WTC11 (cell line): ENCODE data around the gene CREBBP. TPM values are rescaled to one million over a fixed set of nuclear protein-coding genes. Genes with fewer than 3 reads are reported as not detected.

Source experiments
- ATAC-seq: fragments of 200-7000 bp; cut with Tn5 transposase; 2 replicates; pipeline ENCODE4 v1.10.0; 2021; ENCODE audit warnings: mild to moderate bottlenecking, moderate library complexity
- CTCF ChIA-PET: fragments of 300-600 bp; sonication (Branson Sonifier 250); formaldehyde crosslinking; loops from one replicate; lab custom pipeline; 2021; ENCODE audit warnings: antibody characterized with exemption; lab: Charles Lee
- POLR2A ChIA-PET: fragments of 350-600 bp; sonication (Branson Sonifier 250); formaldehyde crosslinking; loops from one replicate; lab custom pipeline; 2021; ENCODE audit warnings: antibody characterized with exemption; lab: Charles Lee
- DNase-seq: peaks from one replicate; pipeline ENCODE4 v3.0.0; 2021; ENCODE audit warnings: low spot score
- H3K27ac Mint-ChIP-seq: 2 replicates; pipeline ENCODE4 v1.8.0; 2021; ENCODE audit warnings: mixed read lengths
- H3K27me3 Mint-ChIP-seq: 2 replicates; pipeline ENCODE4 v1.8.0; 2021; ENCODE audit warnings: low read depth, mild to moderate bottlenecking, moderate library complexity, mixed read lengths
- H3K36me3 Mint-ChIP-seq: 2 replicates; pipeline ENCODE4 v1.8.0; 2021; ENCODE audit warnings: mixed read lengths
- H3K4me1 Mint-ChIP-seq: 2 replicates; pipeline ENCODE4 v1.8.0; 2022; ENCODE audit warnings: mixed read lengths
- H3K4me3 Mint-ChIP-seq: 2 replicates; pipeline ENCODE4 v1.8.0; 2021; ENCODE audit warnings: mild to moderate bottlenecking, moderate library complexity, mixed read lengths
- H3K9me3 Mint-ChIP-seq: 2 replicates; pipeline ENCODE4 v1.8.0; 2021; ENCODE audit warnings: mixed read lengths
- ATF1 ChIP-seq: sonication (generic); formaldehyde crosslinking; IDR thresholded peaks from 2 replicates; pipeline ENCODE4 v1.8.1; 2023; ENCODE audit warnings: mild to moderate bottlenecking, moderate library complexity, missing genetic modification reagents
- CTCF ChIP-seq: fragments of 200-600 bp; IDR thresholded peaks from 2 replicates; pipeline ENCODE4 v1.8.0; 2022; ENCODE audit warnings: antibody characterized with exemption
- ELF4 ChIP-seq: sonication (generic); formaldehyde crosslinking; IDR thresholded peaks from 2 replicates; pipeline ENCODE4 v1.8.1; 2022; ENCODE audit warnings: low read depth, mild to moderate bottlenecking, moderate library complexity, missing genetic modification reagents
- EMX1 ChIP-seq: fragments of 250-450 bp; sonication (Bioruptor Pico); IDR thresholded peaks from 2 replicates; pipeline ENCODE4 v1.8.0; 2021; ENCODE audit warnings: mild to moderate bottlenecking
- ESRRA ChIP-seq: sonication (generic); formaldehyde crosslinking; IDR thresholded peaks from 2 replicates; pipeline ENCODE4 v1.8.1; 2022; ENCODE audit warnings: mild to moderate bottlenecking, missing genetic modification reagents, borderline replicate concordance
- ETV6 ChIP-seq: sonication (generic); formaldehyde crosslinking; IDR thresholded peaks from 2 replicates; pipeline ENCODE4 v1.8.1; 2022; ENCODE audit warnings: mild to moderate bottlenecking, missing genetic modification reagents
- FOXP1 ChIP-seq: sonication (generic); formaldehyde crosslinking; IDR thresholded peaks from 2 replicates; pipeline ENCODE4 v1.8.0; 2022; ENCODE audit warnings: missing genetic modification reagents, mild to moderate bottlenecking, moderate library complexity, borderline replicate concordance
- GABPB1 ChIP-seq: sonication (generic); formaldehyde crosslinking; IDR thresholded peaks from 2 replicates; pipeline ENCODE4 v1.8.1; 2023; ENCODE audit warnings: mild to moderate bottlenecking, missing genetic modification reagents
- HMGXB4 ChIP-seq: sonication (generic); formaldehyde crosslinking; IDR thresholded peaks from 2 replicates; pipeline ENCODE4 v1.8.1; 2023; ENCODE audit warnings: mild to moderate bottlenecking, moderate library complexity, missing genetic modification reagents
- JUN ChIP-seq: sonication (generic); formaldehyde crosslinking; IDR thresholded peaks from 2 replicates; pipeline ENCODE4 v1.8.0; 2023; ENCODE audit warnings: mild to moderate bottlenecking, missing genetic modification reagents
- KAT7 ChIP-seq: sonication (generic); formaldehyde crosslinking; IDR thresholded peaks from 2 replicates; pipeline ENCODE4 v1.8.1; 2023; ENCODE audit warnings: missing genetic modification reagents, mild to moderate bottlenecking, borderline replicate concordance
- MYBL2 ChIP-seq: sonication (generic); formaldehyde crosslinking; IDR thresholded peaks from 2 replicates; pipeline ENCODE4 v1.8.1; 2023; ENCODE audit warnings: mild to moderate bottlenecking, moderate library complexity, missing genetic modification reagents
- NFE2L1 ChIP-seq: sonication (generic); formaldehyde crosslinking; IDR thresholded peaks from 2 replicates; pipeline ENCODE4 v1.8.1; 2023; ENCODE audit warnings: missing genetic modification reagents
- NFYB ChIP-seq: sonication (generic); formaldehyde crosslinking; conservative IDR thresholded peaks from 2 replicates; pipeline ENCODE4 v1.8.0; 2022; ENCODE audit warnings: low read depth, missing genetic modification reagents
- RORB ChIP-seq: fragments of 250-450 bp; sonication (Bioruptor Pico); IDR thresholded peaks from 2 replicates; pipeline ENCODE4 v1.9.0; 2021; ENCODE audit warnings: mild to moderate bottlenecking
- SMAD3 ChIP-seq: sonication (generic); formaldehyde crosslinking; IDR thresholded peaks from 2 replicates; pipeline ENCODE4 v1.8.0; 2022; ENCODE audit warnings: missing genetic modification reagents, mild to moderate bottlenecking, borderline replicate concordance
- SOX15 ChIP-seq: fragments of 250-450 bp; sonication (Bioruptor Pico); IDR thresholded peaks from 2 replicates; pipeline ENCODE4 v1.9.0; 2021; ENCODE audit warnings: mild to moderate bottlenecking
- TCF7 ChIP-seq: sonication (generic); formaldehyde crosslinking; IDR thresholded peaks from 2 replicates; pipeline ENCODE4 v1.8.0; 2022; ENCODE audit warnings: mild to moderate bottlenecking, low read depth, missing genetic modification reagents, moderate library complexity
- TEAD4 ChIP-seq: sonication (generic); formaldehyde crosslinking; IDR thresholded peaks from 2 replicates; pipeline ENCODE4 v1.8.0; 2022; ENCODE audit warnings: mild to moderate bottlenecking, missing genetic modification reagents
- USF1 ChIP-seq: sonication (generic); formaldehyde crosslinking; IDR thresholded peaks from 2 replicates; pipeline ENCODE4 v1.8.0; 2022; ENCODE audit warnings: mild to moderate bottlenecking, missing genetic modification reagents
- USF2 ChIP-seq: sonication (generic); formaldehyde crosslinking; IDR thresholded peaks from 2 replicates; pipeline ENCODE4 v1.8.1; 2023; ENCODE audit warnings: mild to moderate bottlenecking, missing genetic modification reagents, moderate library complexity
- ZNF121 ChIP-seq: sonication (generic); formaldehyde crosslinking; IDR thresholded peaks from 2 replicates; pipeline ENCODE4 v1.8.0; 2023; ENCODE audit warnings: missing genetic modification reagents
- ZNF232 ChIP-seq: sonication (generic); formaldehyde crosslinking; IDR thresholded peaks from 2 replicates; pipeline ENCODE4 v1.8.0; 2022; ENCODE audit warnings: mild to moderate bottlenecking, missing genetic modification reagents
- ZNF263 ChIP-seq: sonication (generic); formaldehyde crosslinking; IDR thresholded peaks from 2 replicates; pipeline ENCODE4 v1.8.1; 2022; ENCODE audit warnings: low read depth, mild to moderate bottlenecking, moderate library complexity, missing genetic modification reagents
- ZNF416 ChIP-seq: fragments of 250-450 bp; sonication (Bioruptor Pico); IDR thresholded peaks from 2 replicates; pipeline ENCODE4 v1.9.0; 2021; ENCODE audit warnings: mild to moderate bottlenecking, inconsistent platforms
- ZNF512 ChIP-seq: sonication (generic); formaldehyde crosslinking; IDR thresholded peaks from 2 replicates; pipeline ENCODE4 v1.8.1; 2022; ENCODE audit warnings: missing genetic modification reagents, borderline replicate concordance
- total RNA-seq: library from RNA; stranded (reverse); gene quantifications from 3 replicates; pipeline ENCODE4 v1.2.3, GENCODE V29; 2021
- TF ChIP-seq, protein P1 (sequence below): fragments of 250-450 bp; sonication (Bioruptor Pico); IDR thresholded peaks from 2 replicates; pipeline ENCODE4 v1.9.0; 2021; ENCODE audit warnings: mild to moderate bottlenecking

Gene CREBBP
- total RNA-seq, 1 experiment from 2014 or later: 49.6 TPM

- peak overlapping the region; percentile 1; the same call in 1 of the 2 replicates for H3K27ac Mint-ChIP-seq
- peaks cover 37% of the 10 kb centered on the region for H3K36me3 Mint-ChIP-seq
- TF ChIP-seq ZNF263 (no peak), USF2 (CRISPR knock-in tag) (no peak), SOX15 (CRISPR knock-in tag) (no peak), ATF1 (CRISPR knock-in tag) (no peak), ZNF512 (CRISPR knock-in tag) (no peak), ESRRA (CRISPR knock-in tag) (no peak), TCF7 (no peak), EMX1 (CRISPR knock-in tag) (no peak), ZNF232 (CRISPR knock-in tag) (no peak), MYBL2 (CRISPR knock-in tag) (no peak), ZNF121 (no peak), GABPB1 (CRISPR knock-in tag) (no peak)
- POLR2A ChIA-PET: no interaction called here
- no peaks in the 10 kb centered on the region for H3K4me1 Mint-ChIP-seq
- H3K27me3 Mint-ChIP-seq: no peaks in the 10 kb centered on the region
- CTCF ChIA-PET: no interaction called here
- DNase-seq (no peak), ATAC-seq (no peak)
- no peak overlapping the region for H3K4me3 Mint-ChIP-seq
- no peaks in the 10 kb centered on the region for H3K9me3 Mint-ChIP-seq
Observed at GRCh38 chr16:3782566-3782965, 97.9 kb downstream of the CREBBP start.

DNA sequence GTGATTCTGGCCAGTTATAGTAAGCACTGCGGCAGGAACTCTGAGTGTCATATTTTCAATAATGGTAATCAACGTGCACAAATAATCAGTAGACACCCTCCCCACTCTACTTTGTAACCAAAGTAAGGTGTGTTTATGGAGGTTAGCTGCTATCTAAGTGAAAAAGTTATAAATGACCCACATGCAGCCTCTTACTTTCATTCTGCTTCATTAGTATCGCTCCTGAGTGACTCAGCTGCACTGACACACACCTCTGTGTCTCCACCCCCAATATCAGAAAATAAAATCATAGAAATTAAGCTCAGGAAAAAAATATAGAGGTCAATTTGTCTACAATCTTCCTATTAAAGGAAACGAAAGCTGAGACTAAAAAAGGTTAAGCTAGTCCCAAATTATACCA lies 99.1 kb downstream of the CREBBP start:
- Mint-ChIP-seq H3K4me1 (no peaks in the 10 kb centered on the region), H3K27me3 (no peaks in the 10 kb centered on the region), H3K9me3 (no peaks in the 10 kb centered on the region), H3K27ac (no peak overlapping the region; the same call in 1 of the 2 replicates), H3K36me3 (peaks cover 43% of the 10 kb centered on the region), H3K4me3 (no peak overlapping the region)
- no peak for ATAC-seq
- POLR2A ChIA-PET: no interaction called here
- CTCF ChIA-PET: interaction anchor here (1.1 kb wide), 1 partner anchor 296 kb away, joined by 3 read pairs; no protein-coding TSS in a partner anchor
- TF ChIP-seq HMGXB4 (CRISPR knock-in tag) (no peak), TEAD4 (CRISPR knock-in tag) (no peak), ZNF416 (CRISPR knock-in tag) (no peak), KAT7 (CRISPR knock-in tag) (no peak), ELF4 (CRISPR knock-in tag) (no peak), CTCF (no peak), ETV6 (CRISPR knock-in tag) (no peak)
- DNase-seq: no peak

DNA sequence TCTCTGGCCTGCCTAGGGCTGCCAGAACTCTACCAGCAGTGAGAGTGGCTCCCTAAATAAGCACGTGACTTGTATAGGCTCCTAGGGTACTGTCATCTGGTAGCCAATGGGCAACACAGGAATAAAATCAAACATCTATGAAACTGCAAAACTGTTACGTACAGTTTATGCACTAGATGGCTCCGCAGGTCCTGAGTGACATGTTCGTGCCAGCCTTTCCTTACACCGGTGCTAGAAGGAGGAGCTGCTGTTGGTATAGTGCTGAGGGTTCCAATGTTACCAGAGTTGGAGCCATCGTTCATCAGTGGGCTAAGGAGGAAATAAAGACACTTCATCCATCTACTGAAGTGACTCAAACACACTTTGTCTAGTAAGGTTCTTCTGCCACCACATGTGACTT lies 99.9 kb downstream of the CREBBP start:
- H3K27me3 Mint-ChIP-seq: no peaks in the 10 kb centered on the region
- no peak overlapping the region for H3K27ac Mint-ChIP-seq
- POLR2A ChIA-PET: no interaction called here
- peaks cover 46% of the 10 kb centered on the region for H3K36me3 Mint-ChIP-seq
- H3K9me3 Mint-ChIP-seq: no peaks in the 10 kb centered on the region
- DNase-seq (no peak), ATAC-seq (no peak)
- CTCF ChIA-PET: interaction anchor here (0.6 to 1.1 kb wide), 2 partner anchors 44 to 295 kb away, joined by 3 read pairs; no protein-coding TSS in a partner anchor
- no peaks in the 10 kb centered on the region for H3K4me1 Mint-ChIP-seq
- no peak overlapping the region for H3K4me3 Mint-ChIP-seq
- no peak for TF ChIP-seq FOXP1 (CRISPR knock-in tag)
- TF ChIP-seq RORB (CRISPR knock-in tag): no peak
- TF ChIP-seq, protein P1, sequence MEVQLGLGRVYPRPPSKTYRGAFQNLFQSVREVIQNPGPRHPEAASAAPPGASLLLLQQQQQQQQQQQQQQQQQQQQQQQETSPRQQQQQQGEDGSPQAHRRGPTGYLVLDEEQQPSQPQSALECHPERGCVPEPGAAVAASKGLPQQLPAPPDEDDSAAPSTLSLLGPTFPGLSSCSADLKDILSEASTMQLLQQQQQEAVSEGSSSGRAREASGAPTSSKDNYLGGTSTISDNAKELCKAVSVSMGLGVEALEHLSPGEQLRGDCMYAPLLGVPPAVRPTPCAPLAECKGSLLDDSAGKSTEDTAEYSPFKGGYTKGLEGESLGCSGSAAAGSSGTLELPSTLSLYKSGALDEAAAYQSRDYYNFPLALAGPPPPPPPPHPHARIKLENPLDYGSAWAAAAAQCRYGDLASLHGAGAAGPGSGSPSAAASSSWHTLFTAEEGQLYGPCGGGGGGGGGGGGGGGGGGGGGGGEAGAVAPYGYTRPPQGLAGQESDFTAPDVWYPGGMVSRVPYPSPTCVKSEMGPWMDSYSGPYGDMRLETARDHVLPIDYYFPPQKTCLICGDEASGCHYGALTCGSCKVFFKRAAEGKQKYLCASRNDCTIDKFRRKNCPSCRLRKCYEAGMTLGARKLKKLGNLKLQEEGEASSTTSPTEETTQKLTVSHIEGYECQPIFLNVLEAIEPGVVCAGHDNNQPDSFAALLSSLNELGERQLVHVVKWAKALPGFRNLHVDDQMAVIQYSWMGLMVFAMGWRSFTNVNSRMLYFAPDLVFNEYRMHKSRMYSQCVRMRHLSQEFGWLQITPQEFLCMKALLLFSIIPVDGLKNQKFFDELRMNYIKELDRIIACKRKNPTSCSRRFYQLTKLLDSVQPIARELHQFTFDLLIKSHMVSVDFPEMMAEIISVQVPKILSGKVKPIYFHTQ (CRISPR knock-in tag): no peak
- no peak for TF ChIP-seq NFE2L1 (CRISPR knock-in tag)
- no peak for TF ChIP-seq JUN (CRISPR knock-in tag)
- no peak for TF ChIP-seq USF1 (CRISPR knock-in tag)
- no peak for TF ChIP-seq SMAD3
- no peak for TF ChIP-seq NFYB (CRISPR knock-in tag)
